NCI-H1092 treated with DMSO at 0.1 percent for 48 hours (cell line): ENCODE data around the gene HSDL2.
"Not testable (repeated sequence)": the region's sequence is repeated elsewhere in the genome, so short reads cannot be mapped to it uniquely, and the experiment has no call there.

Source experiments
- DNase-seq: peaks from one replicate; lab custom pipeline; 2025; lab: John Stamatoyannopoulos, UW

The HSDL2 gene

GRCh38 chr9:112396872-112397271 is 17.0 kb downstream of the HSDL2 start:
- no peak for DNase-seq

- peak; percentile 10 for DNase-seq
Observed at GRCh38 chr9:112401175-112401815, 21.4 kb downstream of the HSDL2 start.

- no peak for DNase-seq
Observed at GRCh38 chr9:112403614-112404201, 23.8 kb downstream of the HSDL2 start.

GRCh38 chr9:112404508-112404932 is 24.6 kb downstream of the HSDL2 start:
- DNase-seq = no peak

GRCh38 chr9:112408275-112408674 is 28.4 kb downstream of the HSDL2 start:
- no peak for DNase-seq

GRCh38 chr9:112408819-112409218 is 28.9 kb downstream of the HSDL2 start:
- DNase-seq = no peak

GRCh38 chr9:112409758-112410157 is 29.9 kb downstream of the HSDL2 start:
- DNase-seq = no peak

- no peak for DNase-seq
Observed at GRCh38 chr9:112411626-112412027, 31.7 kb downstream of the HSDL2 start.

GRCh38 chr9:112413728-112414127 is 33.8 kb downstream of the HSDL2 start:
- not testable (repeated sequence) for DNase-seq

- DNase-seq = no peak
Observed at GRCh38 chr9:112420208-112420607, 40.3 kb downstream of the HSDL2 start.

- DNase-seq = no peak
Observed at GRCh38 chr9:112421771-112422222, 41.9 kb downstream of the HSDL2 start.

GRCh38 chr9:112422417-112423148 is 42.7 kb downstream of the HSDL2 start:
- DNase-seq = no peak

GRCh38 chr9:112430006-112430522 is 50.2 kb downstream of the HSDL2 start:
- no peak for DNase-seq

GRCh38 chr9:112433499-112434392 is 53.8 kb downstream of the HSDL2 start:
- no peak for DNase-seq

GRCh38 chr9:112434487-112434886 is 54.6 kb downstream of the HSDL2 start:
- no peak for DNase-seq

GRCh38 chr9:112437406-112437805 is 57.5 kb downstream of the HSDL2 start:
- no peak for DNase-seq

- DNase-seq = peak; percentile 47
Observed at GRCh38 chr9:112439171-112439570, 59.3 kb downstream of the HSDL2 start.

GRCh38 chr9:112439825-112440224 is 59.9 kb downstream of the HSDL2 start:
- DNase-seq = no peak

GRCh38 chr9:112443200-112443599 is 63.3 kb downstream of the HSDL2 start:
- DNase-seq = no peak

GRCh38 chr9:112443636-112444035 is 63.7 kb downstream of the HSDL2 start:
- DNase-seq = no peak

- DNase-seq = no peak
Observed at GRCh38 chr9:112445196-112445595, 65.3 kb downstream of the HSDL2 start.

GRCh38 chr9:112446080-112446479 is 66.2 kb downstream of the HSDL2 start:
- DNase-seq = no peak
